ENCODE measurements around the gene TMEM120B.
"Not testable (repeated sequence)": the region's sequence is repeated elsewhere in the genome, so short reads cannot be mapped to it uniquely, and the experiment has no call there.

The TMEM120B gene

GRCh38 chr12:121745545-121745944 lies 33.0 kb downstream of the TMEM120B start:
- not testable (repeated sequence) for DNase-seq (ENCODE audit: low read depth in 2 of 2)

- DNase-seq (ENCODE audit: low read depth in 2 of 2), result no peak
Observed at GRCh38 chr12:121748218-121748570, 35.6 kb downstream of the TMEM120B start.

GRCh38 chr12:121748571-121749265 lies 36.2 kb downstream of the TMEM120B start:
- DNase-seq (ENCODE audit: low read depth in 2 of 2), result peak in 1 of 2 donors; percentile 15

- no peak for DNase-seq (ENCODE audit: low read depth in 2 of 2)
Observed at GRCh38 chr12:121749267-121749666, 36.7 kb downstream of the TMEM120B start.

- DNase-seq (ENCODE audit: low read depth in 2 of 2), result peak in 1 of 2 donors; percentile 10
Observed at GRCh38 chr12:121750507-121750955, 38.0 kb downstream of the TMEM120B start.

- DNase-seq (ENCODE audit: low read depth in 2 of 2), result no peak
Observed at GRCh38 chr12:121751034-121751433, 38.5 kb downstream of the TMEM120B start.

GRCh38 chr12:121751749-121752351 lies 39.3 kb downstream of the TMEM120B start:
- no peak for DNase-seq (ENCODE audit: low read depth in 2 of 2)

- no peak for DNase-seq (ENCODE audit: low read depth in 2 of 2)
Observed at GRCh38 chr12:121753844-121754264, 41.3 kb downstream of the TMEM120B start.

- DNase-seq (ENCODE audit: low read depth in 2 of 2), result no peak
Observed at GRCh38 chr12:121754836-121755235, 42.3 kb downstream of the TMEM120B start.

- DNase-seq (ENCODE audit: low read depth in 2 of 2), result no peak
Observed at GRCh38 chr12:121755591-121755990, 43.0 kb downstream of the TMEM120B start.

GRCh38 chr12:121758536-121758935 lies 46.0 kb downstream of the TMEM120B start:
- DNase-seq (ENCODE audit: low read depth in 2 of 2), result not testable (repeated sequence)

- no peak for DNase-seq (ENCODE audit: low read depth in 2 of 2)
Observed at GRCh38 chr12:121762269-121762668, 49.7 kb downstream of the TMEM120B start.

- DNase-seq (ENCODE audit: low read depth in 2 of 2), result no peak
Observed at GRCh38 chr12:121764808-121765207, 52.3 kb downstream of the TMEM120B start.

- no peak for DNase-seq (ENCODE audit: low read depth in 2 of 2)
Observed at GRCh38 chr12:121765573-121765972, 53.0 kb downstream of the TMEM120B start.

- DNase-seq (ENCODE audit: low read depth in 2 of 2), result no peak
Observed at GRCh38 chr12:121766290-121767039, 53.9 kb downstream of the TMEM120B start.

GRCh38 chr12:121767525-121768016 lies 55.0 kb downstream of the TMEM120B start:
- DNase-seq (ENCODE audit: low read depth in 2 of 2), result no peak

GRCh38 chr12:121769297-121769830 lies 56.8 kb downstream of the TMEM120B start:
- DNase-seq (ENCODE audit: low read depth in 2 of 2), result no peak

GRCh38 chr12:121769831-121770301 lies 57.3 kb downstream of the TMEM120B start:
- no peak for DNase-seq (ENCODE audit: low read depth in 2 of 2)

GRCh38 chr12:121770388-121770787 lies 57.8 kb downstream of the TMEM120B start:
- DNase-seq (ENCODE audit: low read depth in 2 of 2), result no peak

- no peak for DNase-seq (ENCODE audit: low read depth in 2 of 2)
Observed at GRCh38 chr12:121770813-121771625, 58.5 kb downstream of the TMEM120B start.
